Esophagus squamous epithelium (tissue), 4 donors: ENCODE measurements around the gene VGLL4.

Experiments
- POLR2A ChIP-seq, 4 donors: fragments of 450-650 bp; IDR thresholded peaks; one replicate each; pipeline ENCODE4 v1.6.1; 2017; ENCODE audit warnings: antibody characterized with exemption in 4 of 4, mild to moderate bottlenecking in 4 of 4, moderate library complexity in 3 of 4
- TF ChIP-seq, protein P1 (sequence below), 6 experiments: fragments of 450-650 bp in 4 of 6; fragments of 200-600 bp in 2 of 6; sonication (generic) in 2 of 6; IDR thresholded peaks; one replicate each; pipeline ENCODE4 v1.5.1; 2016 to 2019; ENCODE audit warnings: antibody characterized with exemption in 6 of 6, mild to moderate bottlenecking in 4 of 6, moderate library complexity in 4 of 6

- TF ChIP-seq, protein P1, sequence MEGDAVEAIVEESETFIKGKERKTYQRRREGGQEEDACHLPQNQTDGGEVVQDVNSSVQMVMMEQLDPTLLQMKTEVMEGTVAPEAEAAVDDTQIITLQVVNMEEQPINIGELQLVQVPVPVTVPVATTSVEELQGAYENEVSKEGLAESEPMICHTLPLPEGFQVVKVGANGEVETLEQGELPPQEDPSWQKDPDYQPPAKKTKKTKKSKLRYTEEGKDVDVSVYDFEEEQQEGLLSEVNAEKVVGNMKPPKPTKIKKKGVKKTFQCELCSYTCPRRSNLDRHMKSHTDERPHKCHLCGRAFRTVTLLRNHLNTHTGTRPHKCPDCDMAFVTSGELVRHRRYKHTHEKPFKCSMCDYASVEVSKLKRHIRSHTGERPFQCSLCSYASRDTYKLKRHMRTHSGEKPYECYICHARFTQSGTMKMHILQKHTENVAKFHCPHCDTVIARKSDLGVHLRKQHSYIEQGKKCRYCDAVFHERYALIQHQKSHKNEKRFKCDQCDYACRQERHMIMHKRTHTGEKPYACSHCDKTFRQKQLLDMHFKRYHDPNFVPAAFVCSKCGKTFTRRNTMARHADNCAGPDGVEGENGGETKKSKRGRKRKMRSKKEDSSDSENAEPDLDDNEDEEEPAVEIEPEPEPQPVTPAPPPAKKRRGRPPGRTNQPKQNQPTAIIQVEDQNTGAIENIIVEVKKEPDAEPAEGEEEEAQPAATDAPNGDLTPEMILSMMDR (IDR thresholded peaks at IDR 0.05): no peak
- no peak for TF ChIP-seq POLR2A (IDR thresholded peaks at IDR 0.05)
Measured at GRCh38 chr3:11552289-11553264, 91.1 kb downstream of the VGLL4 start.
